Activated CD4-positive, alpha-beta memory T cell treated with anti-CD3 and anti-CD28 coated beads, Interleukin-2, amount 10 ng/mL, durations not matched to agents 7 days and 5 days (primary cell): ENCODE results near the gene DNLZ. TPM values are rescaled to one million over a fixed set of nuclear protein-coding genes. Genes with fewer than 3 reads are reported as not detected.

Experiments used
- CTCF ChIA-PET: fragments of 350-600 bp; sonication (Branson Sonifier 250); formaldehyde crosslinking; loops from one replicate; lab custom pipeline; 2021; ENCODE audit warnings: antibody characterized with exemption, inconsistent platforms; lab: Charles Lee
- POLR2A ChIA-PET: fragments of 350-600 bp; sonication (Branson Sonifier 250); formaldehyde crosslinking; loops from one replicate; lab custom pipeline; 2021; ENCODE audit warnings: antibody characterized with exemption; lab: Charles Lee
- DNase-seq: peaks from one replicate; pipeline ENCODE4 v3.0.0-alpha.2; 2020
- H3K27ac Mint-ChIP-seq: one replicate; pipeline ENCODE4 v1.8.0; 2021; ENCODE audit warnings: mild to moderate bottlenecking, mixed read lengths
- H3K27me3 Mint-ChIP-seq: one replicate; pipeline ENCODE4 v1.8.0; 2021; ENCODE audit warnings: mixed read lengths
- H3K36me3 Mint-ChIP-seq: one replicate; pipeline ENCODE4 v1.8.0; 2021; ENCODE audit warnings: low read depth, mixed read lengths
- H3K4me1 Mint-ChIP-seq: one replicate; pipeline ENCODE4 v1.8.0; 2021; ENCODE audit warnings: mixed read lengths
- H3K4me3 Mint-ChIP-seq: one replicate; pipeline ENCODE4 v1.8.0; 2021; ENCODE audit warnings: mild to moderate bottlenecking, mixed read lengths
- H3K9me3 Mint-ChIP-seq: one replicate; pipeline ENCODE4 v1.8.0; 2021; ENCODE audit warnings: mixed read lengths
- total RNA-seq, 2 experiments: library from RNA; stranded (reverse); gene quantifications; one replicate each; pipeline ENCODE4 v1.2.3, GENCODE V29; 2021

Gene DNLZ
- total RNA-seq, 2 experiments from 2014 or later = 11.5 TPM

GRCh38 chr9:136381311-136381710, 17.8 kb upstream of the DNLZ start:
- Mint-ChIP-seq H3K27ac (no peak overlapping the region), H3K4me3 (no peak overlapping the region), H3K36me3 (peaks cover 19% of the 10 kb centered on the region), H3K4me1 (peaks cover 11% of the 10 kb centered on the region), H3K9me3 (no peaks in the 10 kb centered on the region), H3K27me3 (no peaks in the 10 kb centered on the region)
- ChIA-PET CTCF (interaction anchor here (1.0 kb wide), 1 partner anchor 20 kb away, joined by 3 read pairs; no protein-coding TSS in a partner anchor), POLR2A (interaction anchor here (0.9 to 1.5 kb wide), 2 partner anchors 16 to 18 kb away, joined by 3 read pairs; partner anchors contain the start of gene DNLZ)
- no peak for DNase-seq

GRCh38 chr9:136380381-136380780, 16.8 kb upstream of the DNLZ start:
- ChIA-PET POLR2A (interaction anchor here (0.9 kb wide), 1 partner anchor 17 kb away, joined by 3 read pairs; the partner anchor contains the start of gene DNLZ), CTCF (interaction anchor here (1.0 kb wide), 1 partner anchor 21 kb away, joined by 3 read pairs; no protein-coding TSS in a partner anchor)
- H3K9me3 Mint-ChIP-seq = no peaks in the 10 kb centered on the region
- H3K4me1 Mint-ChIP-seq = peaks cover 6% of the 10 kb centered on the region
- H3K36me3 Mint-ChIP-seq = peaks cover 14% of the 10 kb centered on the region
- H3K27ac Mint-ChIP-seq = no peak overlapping the region
- no peaks in the 10 kb centered on the region for H3K27me3 Mint-ChIP-seq
- DNase-seq = no peak
- no peak overlapping the region for H3K4me3 Mint-ChIP-seq

- H3K36me3 Mint-ChIP-seq = peaks cover 10% of the 10 kb centered on the region
- CTCF ChIA-PET = no interaction called here
- POLR2A ChIA-PET = no interaction called here
- H3K27me3 Mint-ChIP-seq = no peaks in the 10 kb centered on the region
- H3K4me1 Mint-ChIP-seq = peaks cover 3% of the 10 kb centered on the region
- no peak overlapping the region for H3K27ac Mint-ChIP-seq
- DNase-seq = no peak
- H3K9me3 Mint-ChIP-seq = no peaks in the 10 kb centered on the region
- no peak overlapping the region for H3K4me3 Mint-ChIP-seq
Observed at GRCh38 chr9:136379891-136380290, 16.3 kb upstream of the DNLZ start.

GRCh38 chr9:136379401-136379800, 15.9 kb upstream of the DNLZ start:
- POLR2A ChIA-PET = no interaction called here
- Mint-ChIP-seq H3K36me3 (peaks cover 6% of the 10 kb centered on the region), H3K4me3 (no peak overlapping the region), H3K27ac (no peak overlapping the region), H3K27me3 (no peaks in the 10 kb centered on the region), H3K9me3 (no peaks in the 10 kb centered on the region), H3K4me1 (no peaks in the 10 kb centered on the region)
- CTCF ChIA-PET = no interaction called here
- no peak for DNase-seq

GRCh38 chr9:136379003-136379287, 15.4 kb upstream of the DNLZ start:
- H3K36me3 Mint-ChIP-seq = peaks cover 6% of the 10 kb centered on the region
- ChIA-PET POLR2A (no interaction called here), CTCF (no interaction called here)
- no peak overlapping the region for H3K27ac Mint-ChIP-seq
- no peak overlapping the region for H3K4me3 Mint-ChIP-seq
- H3K27me3 Mint-ChIP-seq = no peaks in the 10 kb centered on the region
- no peak for DNase-seq
- no peaks in the 10 kb centered on the region for H3K9me3 Mint-ChIP-seq
- no peaks in the 10 kb centered on the region for H3K4me1 Mint-ChIP-seq

GRCh38 chr9:136378170-136379002, 14.8 kb upstream of the DNLZ start:
- DNase-seq = no peak
- peaks cover 4% of the 10 kb centered on the region for H3K36me3 Mint-ChIP-seq
- H3K9me3 Mint-ChIP-seq = no peaks in the 10 kb centered on the region
- CTCF ChIA-PET = interaction anchor here (0.5 kb wide), 1 partner anchor 12 kb away, joined by 3 read pairs; no protein-coding TSS in a partner anchor
- no peaks in the 10 kb centered on the region for H3K27me3 Mint-ChIP-seq
- POLR2A ChIA-PET = no interaction called here
- no peak overlapping the region for H3K27ac Mint-ChIP-seq
- no peak overlapping the region for H3K4me3 Mint-ChIP-seq
- no peaks in the 10 kb centered on the region for H3K4me1 Mint-ChIP-seq

GRCh38 chr9:136377341-136378169, 14.0 kb upstream of the DNLZ start:
- Mint-ChIP-seq H3K4me1 (no peaks in the 10 kb centered on the region), H3K9me3 (no peaks in the 10 kb centered on the region), H3K36me3 (peaks cover 4% of the 10 kb centered on the region), H3K27ac (no peak overlapping the region), H3K27me3 (no peaks in the 10 kb centered on the region), H3K4me3 (no peak overlapping the region)
- ChIA-PET POLR2A (no interaction called here), CTCF (interaction anchor here (0.5 kb wide), 1 partner anchor 13 kb away, joined by 3 read pairs; no protein-coding TSS in a partner anchor)
- no peak for DNase-seq

GRCh38 chr9:136376457-136376856, 12.9 kb upstream of the DNLZ start:
- no peak overlapping the region for H3K27ac Mint-ChIP-seq
- H3K27me3 Mint-ChIP-seq = no peaks in the 10 kb centered on the region
- H3K36me3 Mint-ChIP-seq = no peaks in the 10 kb centered on the region
- ChIA-PET POLR2A (interaction anchor here (1.1 kb wide), 1 partner anchor 8 kb away, joined by 3 read pairs; no protein-coding TSS in a partner anchor), CTCF (no interaction called here)
- DNase-seq = no peak
- H3K9me3 Mint-ChIP-seq = no peaks in the 10 kb centered on the region
- H3K4me1 Mint-ChIP-seq = no peaks in the 10 kb centered on the region
- no peak overlapping the region for H3K4me3 Mint-ChIP-seq

- no peak overlapping the region for H3K27ac Mint-ChIP-seq
- H3K36me3 Mint-ChIP-seq = no peaks in the 10 kb centered on the region
- DNase-seq = no peak
- H3K9me3 Mint-ChIP-seq = no peaks in the 10 kb centered on the region
- no peaks in the 10 kb centered on the region for H3K27me3 Mint-ChIP-seq
- ChIA-PET CTCF (no interaction called here), POLR2A (interaction anchor here (2.2 kb wide), 1 partner anchor 12 kb away, joined by 12 read pairs; the partner anchor contains the start of gene DNLZ)
- H3K4me3 Mint-ChIP-seq = no peak overlapping the region
- H3K4me1 Mint-ChIP-seq = no peaks in the 10 kb centered on the region
Observed at GRCh38 chr9:136375096-136375495, 11.6 kb upstream of the DNLZ start.

- H3K27ac Mint-ChIP-seq = no peak overlapping the region
- no peaks in the 10 kb centered on the region for H3K9me3 Mint-ChIP-seq
- ChIA-PET POLR2A (interaction anchor here (0.8 to 2.2 kb wide), 2 partner anchors 11 to 27 kb away, joined by 4 to 12 read pairs; partner anchors contain the start of gene DNLZ), CTCF (no interaction called here)
- no peak for DNase-seq
- no peaks in the 10 kb centered on the region for H3K4me1 Mint-ChIP-seq
- no peaks in the 10 kb centered on the region for H3K27me3 Mint-ChIP-seq
- no peak overlapping the region for H3K4me3 Mint-ChIP-seq
- H3K36me3 Mint-ChIP-seq = no peaks in the 10 kb centered on the region
Observed at GRCh38 chr9:136374183-136374575, 10.6 kb upstream of the DNLZ start.

GRCh38 chr9:136373300-136374182, 10.0 kb upstream of the DNLZ start, which contains the start of gene CARD9:
CARD9 (minus strand) TSS chr9:136373669; CDS start chr9:136372078, 1,591 bp downstream.
- Mint-ChIP-seq H3K4me3 (no peak within 1 kb of the TSS), H3K4me1 (no peaks in the 10 kb centered on the region), H3K9me3 (no peaks in the 10 kb centered on the region), H3K27me3 (no peaks in the 10 kb centered on the region), H3K36me3 (no peaks in the 10 kb centered on the region), H3K27ac (no peak within 1 kb of the TSS)
- ChIA-PET CTCF (no interaction called here), POLR2A (interaction anchor here (0.8 to 2.2 kb wide), 2 partner anchors 10 to 27 kb away, joined by 4 to 12 read pairs; partner anchors contain the start of gene DNLZ)
- no peak for DNase-seq
